ENCODE data around the gene WFIKKN1. TPM values are rescaled to one million over a fixed set of nuclear protein-coding genes. Genes with fewer than 3 reads are reported as not detected.

WFIKKN1 gene
- total and polyA plus RNA-seq, 8 donors, result 0.11 to 1.4 (median 0.52) TPM

GRCh38 chr16:662597-662996 is 31.8 kb downstream of the WFIKKN1 start:
- H3K4me1 ChIP-seq, result peaks cover 3 to 21% of the 10 kb centered on the region in 2 donors
- intact Hi-C loops (cut with DNase I), result loop anchor here in 1 of 2 donors (5.0 kb wide), 1 partner anchor 85 kb away; no protein-coding TSS in a partner anchor
- H3K27ac ChIP-seq, result no peak overlapping the region
- H3K27me3 ChIP-seq, result no peaks in the 10 kb centered on the region
- ATAC-seq (no peak), DNase-seq (no peak)
- no peak for TF ChIP-seq CTCF (IDR thresholded peaks at IDR 0.05)
- H3K9me3 ChIP-seq, result no peaks in the 10 kb centered on the region
- H3K4me3 ChIP-seq, result no peak overlapping the region
- peaks cover 0 to 18% of the 10 kb centered on the region in 2 donors for H3K36me3 ChIP-seq

- no peaks in the 10 kb centered on the region for H3K9me3 ChIP-seq
- DNase-seq (no peak), ATAC-seq (no peak)
- no peaks in the 10 kb centered on the region for H3K27me3 ChIP-seq
- no peak overlapping the region for H3K4me3 ChIP-seq
- intact Hi-C loops (cut with DNase I), result no loop called here
- H3K4me1 ChIP-seq, result peaks cover 6 to 19% of the 10 kb centered on the region in 2 donors
- H3K27ac ChIP-seq, result no peak overlapping the region
- TF ChIP-seq CTCF (IDR thresholded peaks at IDR 0.05), result no peak
- peaks cover 0 to 27% of the 10 kb centered on the region in 2 donors for H3K36me3 ChIP-seq
Observed at GRCh38 chr16:666572-666971, 35.8 kb downstream of the WFIKKN1 start.

GRCh38 chr16:667113-667779 is 36.5 kb downstream of the WFIKKN1 start:
- TF ChIP-seq CTCF (IDR thresholded peaks at IDR 0.05), result no peak
- Histone ChIP-seq H3K27me3 (no peaks in the 10 kb centered on the region), H3K36me3 (peaks cover 0 to 34% of the 10 kb centered on the region in 2 donors), H3K4me3 (peak overlapping the region in 1 of 2 donors; percentile 83), H3K4me1 (peaks cover 6 to 18% of the 10 kb centered on the region in 2 donors), H3K27ac (peak overlapping the region; percentile 69 to 70), H3K9me3 (no peaks in the 10 kb centered on the region)
- intact Hi-C loops (cut with DNase I), result no loop called here
- DNase-seq, result no peak
- no peak for ATAC-seq

GRCh38 chr16:667780-668518 is 37.2 kb downstream of the WFIKKN1 start, which contains the start of gene RHOT2:
Gene RHOT2 (plus strand): TSS chr16:668132. CDS start chr16:668200, 68 bp downstream.
- H3K9me3 ChIP-seq, result no peaks in the 10 kb centered on the region
- intact Hi-C loops (cut with DNase I), result no loop called here
- DNase-seq, result peak; percentile 83 to 99 (median 93)
- no peaks in the 10 kb centered on the region for H3K27me3 ChIP-seq
- peak within 1 kb of the TSS; percentile 69 to 70 for H3K27ac ChIP-seq
- peak; percentile 77 to 97 for TF ChIP-seq CTCF (IDR thresholded peaks at IDR 0.05)
- peak within 1 kb of the TSS; percentile 83 to 98 for H3K4me3 ChIP-seq
- peak; percentile 98 for ATAC-seq
- peaks cover 0 to 41% of the 10 kb centered on the region in 2 donors for H3K36me3 ChIP-seq
- H3K4me1 ChIP-seq, result peaks cover 6 to 18% of the 10 kb centered on the region in 2 donors

Measured in left lung (tissue), 10 donors.